HEK293 (cell line): ENCODE data around the gene NR2F2.

Experiments used
- GLIS1 ChIP-seq: fragments of 450-650 bp; formaldehyde crosslinking; IDR thresholded peaks from 2 replicates; pipeline ENCODE4 v1.5.1; 2016; ENCODE audit warnings: missing biosample characterization, missing genetic modification characterization
- ZEB2 ChIP-seq: fragments of 450-650 bp; formaldehyde crosslinking; IDR thresholded peaks from 2 replicates; pipeline ENCODE4 v1.5.1; 2016; ENCODE audit warnings: missing biosample characterization, missing genetic modification characterization
- ZNF239 ChIP-seq: fragments of 450-650 bp; formaldehyde crosslinking; IDR thresholded peaks from 2 replicates; pipeline ENCODE4 v1.5.1; 2016; ENCODE audit warnings: missing biosample characterization, missing genetic modification characterization
- ZNF248 ChIP-seq: fragments of 450-650 bp; formaldehyde crosslinking; IDR thresholded peaks from 2 replicates; pipeline ENCODE4 v1.5.1; 2017; ENCODE audit warnings: missing biosample characterization, missing genetic modification characterization
- ZNF350 ChIP-seq: fragments of 450-650 bp; formaldehyde crosslinking; IDR thresholded peaks from 2 replicates; pipeline ENCODE4 v1.5.0; 2017; ENCODE audit warnings: missing biosample characterization, mild to moderate bottlenecking, missing genetic modification characterization
- ZNF473 ChIP-seq: fragments of 450-650 bp; formaldehyde crosslinking; IDR thresholded peaks from 2 replicates; pipeline ENCODE4 v1.5.1; 2017; ENCODE audit warnings: missing biosample characterization, missing genetic modification characterization
- ZNF707 ChIP-seq: fragments of 450-650 bp; formaldehyde crosslinking; IDR thresholded peaks from 2 replicates; pipeline ENCODE4 v1.5.1; 2016; ENCODE audit warnings: missing biosample characterization, missing genetic modification characterization
- ZNF76 ChIP-seq: fragments of 450-650 bp; formaldehyde crosslinking; IDR thresholded peaks from 2 replicates; pipeline ENCODE4; 2016; ENCODE audit warnings: low read depth, missing biosample characterization, missing genetic modification characterization, borderline replicate concordance
- TF ChIP-seq, protein P1 (sequence below): fragments of 450-650 bp; formaldehyde crosslinking; IDR thresholded peaks from 2 replicates; pipeline ENCODE4 v1.5.1; 2016; ENCODE audit warnings: missing biosample characterization, missing genetic modification characterization
- TF ChIP-seq, protein P2 (sequence below): fragments of 450-650 bp; formaldehyde crosslinking; IDR thresholded peaks from 2 replicates; pipeline ENCODE4 v1.5.1; 2016; ENCODE audit warnings: missing biosample characterization, missing genetic modification characterization

GRCh38 chr15:96353416-96353929, 23.0 kb downstream of the NR2F2 start:
- no peak for TF ChIP-seq ZNF707 (tag by site-specific recombination)
- TF ChIP-seq ZNF473, result no peak
- TF ChIP-seq ZNF76 (tag by site-specific recombination), result no peak
- TF ChIP-seq ZEB2 (tag by site-specific recombination), result no peak
- TF ChIP-seq, protein P1, sequence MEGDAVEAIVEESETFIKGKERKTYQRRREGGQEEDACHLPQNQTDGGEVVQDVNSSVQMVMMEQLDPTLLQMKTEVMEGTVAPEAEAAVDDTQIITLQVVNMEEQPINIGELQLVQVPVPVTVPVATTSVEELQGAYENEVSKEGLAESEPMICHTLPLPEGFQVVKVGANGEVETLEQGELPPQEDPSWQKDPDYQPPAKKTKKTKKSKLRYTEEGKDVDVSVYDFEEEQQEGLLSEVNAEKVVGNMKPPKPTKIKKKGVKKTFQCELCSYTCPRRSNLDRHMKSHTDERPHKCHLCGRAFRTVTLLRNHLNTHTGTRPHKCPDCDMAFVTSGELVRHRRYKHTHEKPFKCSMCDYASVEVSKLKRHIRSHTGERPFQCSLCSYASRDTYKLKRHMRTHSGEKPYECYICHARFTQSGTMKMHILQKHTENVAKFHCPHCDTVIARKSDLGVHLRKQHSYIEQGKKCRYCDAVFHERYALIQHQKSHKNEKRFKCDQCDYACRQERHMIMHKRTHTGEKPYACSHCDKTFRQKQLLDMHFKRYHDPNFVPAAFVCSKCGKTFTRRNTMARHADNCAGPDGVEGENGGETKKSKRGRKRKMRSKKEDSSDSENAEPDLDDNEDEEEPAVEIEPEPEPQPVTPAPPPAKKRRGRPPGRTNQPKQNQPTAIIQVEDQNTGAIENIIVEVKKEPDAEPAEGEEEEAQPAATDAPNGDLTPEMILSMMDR (tag by site-specific recombination), result no peak
- TF ChIP-seq ZNF239 (tag by site-specific recombination), result no peak
- TF ChIP-seq, protein P2, sequence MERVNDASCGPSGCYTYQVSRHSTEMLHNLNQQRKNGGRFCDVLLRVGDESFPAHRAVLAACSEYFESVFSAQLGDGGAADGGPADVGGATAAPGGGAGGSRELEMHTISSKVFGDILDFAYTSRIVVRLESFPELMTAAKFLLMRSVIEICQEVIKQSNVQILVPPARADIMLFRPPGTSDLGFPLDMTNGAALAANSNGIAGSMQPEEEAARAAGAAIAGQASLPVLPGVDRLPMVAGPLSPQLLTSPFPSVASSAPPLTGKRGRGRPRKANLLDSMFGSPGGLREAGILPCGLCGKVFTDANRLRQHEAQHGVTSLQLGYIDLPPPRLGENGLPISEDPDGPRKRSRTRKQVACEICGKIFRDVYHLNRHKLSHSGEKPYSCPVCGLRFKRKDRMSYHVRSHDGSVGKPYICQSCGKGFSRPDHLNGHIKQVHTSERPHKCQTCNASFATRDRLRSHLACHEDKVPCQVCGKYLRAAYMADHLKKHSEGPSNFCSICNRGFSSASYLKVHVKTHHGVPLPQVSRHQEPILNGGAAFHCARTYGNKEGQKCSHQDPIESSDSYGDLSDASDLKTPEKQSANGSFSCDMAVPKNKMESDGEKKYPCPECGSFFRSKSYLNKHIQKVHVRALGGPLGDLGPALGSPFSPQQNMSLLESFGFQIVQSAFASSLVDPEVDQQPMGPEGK (tag by site-specific recombination), result no peak
- TF ChIP-seq GLIS1 (tag by site-specific recombination), result no peak
- no peak for TF ChIP-seq ZNF350 (tag by site-specific recombination)
- TF ChIP-seq ZNF248 (tag by site-specific recombination), result no peak
